H1 (cell line): ENCODE results near the gene OR51E1. TPM values are rescaled to one million over a fixed set of nuclear protein-coding genes. Genes with fewer than 3 reads are reported as not detected.

ENCODE experiments used
- CTCF ChIA-PET: fragments of 300-600 bp; sonication (Branson Sonifier 250); formaldehyde crosslinking; loops from one replicate; lab custom pipeline; 2021; ENCODE audit not compliant: partially characterized antibody; lab: Charles Lee
- POLR2A ChIA-PET: fragments of 300-600 bp; sonication (Branson Sonifier 250); formaldehyde crosslinking; loops from one replicate; lab custom pipeline; 2021; ENCODE audit warnings: inconsistent platforms; ENCODE audit not compliant: partially characterized antibody; lab: Charles Lee
- DNase-seq, 2 experiments: peaks; one replicate each; pipeline versions ENCODE4 v3.0.0 to v3.0.0-alpha.2; 2010 to 2022; ENCODE audit warnings: low spot score in 2 of 2, low read depth in 1 of 2, mixed read lengths in 1 of 2
- FAIRE-seq: peaks from 2 replicates; lab custom pipeline; 2011; peaks lifted over from hg19 to GRCh38; lab: Jason Lieb, UNC
- H2AFZ ChIP-seq: 2 replicates; pipeline ENCODE4 v1.8.1; 2012; ENCODE audit warnings: low read length, inconsistent platforms
- H2AK5ac ChIP-seq: 2 replicates; pipeline ENCODE4 v1.6.1; 2013; ENCODE audit warnings: low read depth, low read length
- H2BK120ac ChIP-seq: replicated peaks from 2 replicates; pipeline ENCODE3; 2013; ENCODE audit warnings: low read depth, low read length, inconsistent platforms
- H2BK12ac ChIP-seq: 2 replicates; pipeline ENCODE4 v1.6.1; 2013; ENCODE audit warnings: low read depth, low read length
- H2BK15ac ChIP-seq: 2 replicates; pipeline ENCODE4 v1.6.1; 2013; ENCODE audit warnings: low read length
- H2BK20ac ChIP-seq: 2 replicates; pipeline ENCODE4 v1.6.1; 2013; ENCODE audit warnings: low read length
- H2BK5ac ChIP-seq: 2 replicates; pipeline ENCODE4 v1.6.1; 2013; ENCODE audit warnings: low read depth, low read length
- H3K14ac ChIP-seq: 2 replicates; pipeline ENCODE4 v1.6.1; 2013; ENCODE audit warnings: inconsistent platforms; ENCODE audit not compliant: insufficient read length
- H3K18ac ChIP-seq: 2 replicates; pipeline ENCODE4 v1.6.1; 2013; ENCODE audit warnings: low read length; ENCODE audit errors: extremely low read depth
- H3K23ac ChIP-seq: 2 replicates; pipeline ENCODE4 v1.6.1; 2013; ENCODE audit warnings: inconsistent platforms; ENCODE audit not compliant: insufficient read length
- H3K23me2 ChIP-seq: 2 replicates; pipeline ENCODE4 v1.6.1; 2013; ENCODE audit warnings: low read depth, low read length
- H3K27ac ChIP-seq: 2 replicates; pipeline ENCODE4 v1.6.1; 2011; ENCODE audit warnings: low read depth, low read length, inconsistent platforms
- H3K27me3 ChIP-seq, 4 experiments: replicated peaks in 1 of 4; 1 replicate in 1 of 4; 2 replicates in 3 of 4; pipeline versions ENCODE4 v1.6.1 to v1.8.1; 2011 to 2013; ENCODE audit warnings: low read length in 3 of 4, mild to moderate bottlenecking in 3 of 4, inconsistent platforms in 2 of 4, mixed read lengths in 2 of 4, moderate library complexity in 1 of 4; ENCODE audit not compliant: control insufficient read depth in 3 of 4, insufficient read depth in 3 of 4; ENCODE audit errors: extremely low read depth in 1 of 4
- H3K36me3 ChIP-seq, 4 experiments: 2 replicates each; pipeline versions ENCODE4 v1.6.1 to v1.8.1; 2011 to 2013; ENCODE audit warnings: mild to moderate bottlenecking in 4 of 4, low read length in 3 of 4, moderate library complexity in 2 of 4, control low read depth in 1 of 4, inconsistent platforms in 1 of 4; ENCODE audit not compliant: insufficient read depth in 4 of 4, control insufficient read depth in 2 of 4
- H3K4ac ChIP-seq: replicated peaks from 2 replicates; pipeline ENCODE3; 2013; ENCODE audit warnings: low read length, low read depth, mixed read lengths, inconsistent platforms; ENCODE audit not compliant: insufficient read length
- H3K4me1 ChIP-seq, 4 experiments: replicated peaks in 1 of 4; 1 replicate in 1 of 4; 2 replicates in 3 of 4; pipeline versions ENCODE4 v1.6.1 to v1.8.1; 2011 to 2013; ENCODE audit warnings: low read length in 3 of 4, inconsistent platforms in 2 of 4, mixed read lengths in 1 of 4; ENCODE audit not compliant: insufficient read depth in 4 of 4, control insufficient read depth in 3 of 4
- H3K4me2 ChIP-seq, 2 experiments: 2 replicates each; pipeline versions ENCODE4 v1.6.1 to v1.8.1; 2011 to 2013; ENCODE audit warnings: low read depth in 2 of 2, low read length in 2 of 2, control low read depth in 1 of 2, inconsistent platforms in 1 of 2, mild to moderate bottlenecking in 1 of 2; ENCODE audit not compliant: insufficient read depth in 1 of 2
- H3K4me3 ChIP-seq, 4 experiments: fragments of 200-600, 300-600 bp in 1 of 4; sonication (generic), shearing (Covaris generic), sonication (Bioruptor Twin) in 1 of 4; 2 replicates each; pipeline versions ENCODE4 v1.5.1 to v1.8.1; 2011 to 2016; ENCODE audit warnings: low read length in 4 of 4, low read depth in 3 of 4, control low read depth in 2 of 4, inconsistent platforms in 2 of 4, mild to moderate bottlenecking in 2 of 4, mixed read lengths in 1 of 4, moderate library complexity in 1 of 4; ENCODE audit not compliant: insufficient read depth in 2 of 4; ENCODE audit errors: extremely low read depth in 1 of 4
- H3K56ac ChIP-seq: replicated peaks from 2 replicates; pipeline ENCODE3; 2013; ENCODE audit warnings: low read depth, mild to moderate bottlenecking, mixed read lengths, low read length, inconsistent platforms; ENCODE audit not compliant: insufficient read length
- H3K79me1 ChIP-seq: 2 replicates; pipeline ENCODE4 v1.6.1; 2013; ENCODE audit warnings: low read depth, low read length, control low read depth
- H3K79me2 ChIP-seq, 2 experiments: 2 replicates each; pipeline versions ENCODE4 v1.6.1 to v1.8.1; 2012 to 2013; ENCODE audit warnings: low read length in 2 of 2, mild to moderate bottlenecking in 2 of 2, inconsistent platforms in 1 of 2; ENCODE audit not compliant: insufficient read depth in 2 of 2, control insufficient read depth in 1 of 2
- H3K9ac ChIP-seq, 4 experiments: replicated peaks in 1 of 4; 1 replicate in 1 of 4; 2 replicates in 3 of 4; pipeline versions ENCODE4 v1.6.1 to v1.8.1; 2011 to 2013; ENCODE audit warnings: low read depth in 3 of 4, low read length in 3 of 4, control low read depth in 2 of 4, mild to moderate bottlenecking in 2 of 4, moderate library complexity in 2 of 4, inconsistent platforms in 1 of 4; ENCODE audit errors: extremely low read depth in 1 of 4
- H3K9me3 ChIP-seq, 2 experiments: 2 replicates each; pipeline versions ENCODE4 v1.6.1 to v1.8.1; 2012 to 2013; ENCODE audit warnings: mild to moderate bottlenecking in 2 of 2, moderate library complexity in 2 of 2, control low read depth in 1 of 2, inconsistent platforms in 1 of 2, low read depth in 1 of 2, low read length in 1 of 2, mixed read lengths in 1 of 2; ENCODE audit not compliant: insufficient read depth in 2 of 2
- H4K20me1 ChIP-seq, 2 experiments: replicated peaks in 1 of 2; 2 replicates each; pipeline versions ENCODE3 to v1.8.1; 2011 to 2013; ENCODE audit warnings: inconsistent platforms in 2 of 2, low read length in 2 of 2, mild to moderate bottlenecking in 1 of 2; ENCODE audit not compliant: insufficient read depth in 2 of 2, control insufficient read depth in 1 of 2
- H4K5ac ChIP-seq: 2 replicates; pipeline ENCODE4 v1.6.1; 2013; ENCODE audit warnings: low read length, low read depth, mixed read lengths, inconsistent platforms; ENCODE audit not compliant: insufficient read length
- H4K8ac ChIP-seq: 2 replicates; pipeline ENCODE4 v1.8.0; 2013; ENCODE audit warnings: mild to moderate bottlenecking, moderate library complexity, low read length, inconsistent platforms; ENCODE audit not compliant: insufficient read depth; ENCODE audit errors: extremely low read depth
- H4K91ac ChIP-seq: replicated peaks from 2 replicates; pipeline ENCODE3; 2013; ENCODE audit warnings: low read length, mixed read lengths, inconsistent platforms; ENCODE audit not compliant: insufficient read length
- ATF2 ChIP-seq: IDR thresholded peaks from 2 replicates; pipeline ENCODE4 v1.6.1; 2012; ENCODE audit warnings: low read length, inconsistent platforms
- CTCF ChIP-seq, 3 experiments: IDR thresholded peaks; 1 replicate in 2 of 3; 2 replicates in 1 of 3; pipeline versions ENCODE4 v1.5.1 to v1.6.1; 2011; ENCODE audit warnings: low read length in 3 of 3, mild to moderate bottlenecking in 3 of 3, inconsistent platforms in 2 of 3, low read depth in 1 of 3, moderate library complexity in 1 of 3; ENCODE audit not compliant: insufficient read depth in 1 of 3; ENCODE audit errors: control extremely low read depth in 1 of 3
- E2F6 ChIP-seq: IDR thresholded peaks from 2 replicates; pipeline ENCODE4 v1.6.1; 2012; ENCODE audit warnings: inconsistent platforms
- GTF2F1 ChIP-seq: IDR thresholded peaks from 2 replicates; pipeline ENCODE4 v1.6.1; 2012; ENCODE audit warnings: low read depth, low read length, improper control_type of control experiment, borderline replicate concordance
- JUN ChIP-seq: IDR thresholded peaks from 2 replicates; pipeline ENCODE4 v1.6.1; 2011; ENCODE audit warnings: low read depth, mild to moderate bottlenecking, improper control_type of control experiment, low read length
- NRF1 ChIP-seq: IDR thresholded peaks from 2 replicates; pipeline ENCODE4 v1.6.1; 2011; ENCODE audit warnings: mild to moderate bottlenecking, low read depth, low read length, improper control_type of control experiment
- POU5F1 ChIP-seq: IDR thresholded peaks from 2 replicates; pipeline ENCODE4 v1.6.1; 2011; ENCODE audit warnings: low read depth, mild to moderate bottlenecking, low read length, moderate library complexity
- SUZ12 ChIP-seq: fragments of 200-600 bp; sonication (generic); IDR thresholded peaks from 2 replicates; pipeline ENCODE4 v1.6.1; 2012; ENCODE audit warnings: mild to moderate bottlenecking, inconsistent platforms, low read length, moderate library complexity, mixed read lengths
- TEAD4 ChIP-seq: IDR thresholded peaks from 2 replicates; pipeline ENCODE4 v1.6.1; 2012; ENCODE audit warnings: low read depth, low read length, inconsistent platforms, mixed read lengths
- WGBS, 2 experiments: shearing (Covaris generic) in 1 of 2; methylation state at CpG; one replicate each; pipeline versions ENCODE4 v1.1.6 to v1.1.7; 2013 to 2015; ENCODE audit warnings: low lambda C conversion rate in 2 of 2, mixed read lengths in 2 of 2, inconsistent platforms in 1 of 2, low coverage in 1 of 2, missing lambda C conversion rate in 1 of 2; ENCODE audit not compliant: insufficient replicate concordance in 2 of 2, insufficient coverage in 1 of 2, insufficient read length in 1 of 2; ENCODE audit errors: extremely low coverage in 1 of 2, missing lambda C conversion rate in 1 of 2; 5-methylcytosine and 5-hydroxymethylcytosine counted together
- polyA plus RNA-seq, 7 experiments: library from polyadenylated mRNA; depleted of rRNA in 3 of 7; stranded (reverse) in 5 of 7; unstranded in 2 of 7; fragments of >200 nt in 5 of 7; fragments of 200-250 nt in 2 of 7; gene quantifications; 1 replicate in 5 of 7; 2 replicates in 1 of 7; 4 replicates in 1 of 7; pipeline versions ENCODE4 v1.2.1 to v1.2.3, GENCODE V29; 2011 to 2013; ENCODE audit warnings: missing spikeins in 2 of 7, mixed read lengths in 2 of 7
- total RNA-seq: library from RNA; stranded (reverse); fragmentation: NEBNext Ultra II Directional; extraction: Animal tissue kit (Norgen Biotek cat#: 25700); gene quantifications from 2 replicates; pipeline ENCODE4 v1.2.1, GENCODE V29; 2021

OR51E1 gene
- total and polyA plus RNA-seq, 2 of the 8 experiments (the other 6 are each of a cell fraction or from before 2014, with no cell fraction given): not detected

GRCh38 chr11:4642043-4642442 is 1.7 kb upstream of the OR51E1 start:
- no peaks in the 10 kb centered on the region for H4K20me1 ChIP-seq
- no peak overlapping the region for H3K14ac ChIP-seq
- no peak overlapping the region for H3K9ac ChIP-seq
- no peaks in the 10 kb centered on the region for H3K4me1 ChIP-seq
- no peak overlapping the region for H3K56ac ChIP-seq
- H3K79me1 ChIP-seq: no peaks in the 10 kb centered on the region
- H3K27ac ChIP-seq: no peak overlapping the region
- H3K27me3 ChIP-seq: peaks cover 0 to 7% (median 4%) of the 10 kb centered on the region in 4 experiments; a peak in 5 of 7 replicates
- no peak for FAIRE-seq
- no peak overlapping the region for H4K5ac ChIP-seq
- no peak overlapping the region for H3K4ac ChIP-seq
- H3K79me2 ChIP-seq: no peaks in the 10 kb centered on the region
- H2AK5ac ChIP-seq: no peak overlapping the region
- no peak overlapping the region for H4K8ac ChIP-seq
- 83% methylated on average over 7 of the region's 7 CpGs; no CpG with 5 or more reads in 1 of the 2 experiments for WGBS, 2 experiments
- no peak overlapping the region for H2AFZ ChIP-seq
- no peaks in the 10 kb centered on the region for H3K36me3 ChIP-seq
- no peaks in the 10 kb centered on the region; a peak in 1 of 4 replicates for H3K9me3 ChIP-seq
- POLR2A ChIA-PET: no interaction called here
- no peaks in the 10 kb centered on the region for H3K23me2 ChIP-seq
- no peak overlapping the region for H2BK15ac ChIP-seq
- H3K18ac ChIP-seq: no peak overlapping the region
- no peak overlapping the region for H2BK5ac ChIP-seq
- CTCF ChIA-PET: interaction anchor here (0.6 kb wide), 1 partner anchor 64 kb away, joined by 3 read pairs; no protein-coding TSS in a partner anchor
- 0 out of 2 replicates have a peak overlapping the region, but pooled peaks have one; percentile 30 for H2BK12ac ChIP-seq
- H2BK120ac ChIP-seq: no peak overlapping the region
- H3K23ac ChIP-seq: no peak overlapping the region
- no peak overlapping the region for H4K91ac ChIP-seq
- H3K4me2 ChIP-seq: no peak overlapping the region
- no peak overlapping the region for H2BK20ac ChIP-seq
- DNase-seq: no peak
- no peak overlapping the region for H3K4me3 ChIP-seq
- TF ChIP-seq JUN (no peak), TEAD4 (no peak), ATF2 (no peak), CTCF (IDR thresholded peaks at IDR 0.05; ENCODE audit: control extremely low read depth in 1 of 3, insufficient read depth in 1 of 3, low read depth in 1 of 3, low read length in 3 of 3) (no peak), GTF2F1 (no peak), SUZ12 (no peak), NRF1 (no peak), E2F6 (no peak), POU5F1 (no peak)
